Retinal pigment epithelial cell (primary cell): ENCODE data around the gene MS4A5.

ENCODE experiments used
- DNase-seq: peaks from one replicate; pipeline ENCODE4 v3.0.0-alpha.2; 2010; ENCODE audit warnings: low read depth
- H3K4me3 ChIP-seq: 2 replicates; pipeline ENCODE4 v1.5.1; 2011; ENCODE audit warnings: mild to moderate bottlenecking, low read length, control low read depth, moderate library complexity
- CTCF ChIP-seq: conservative IDR thresholded peaks from 2 replicates; pipeline ENCODE4 v1.5.1; 2011; ENCODE audit warnings: low read depth, low read length, control low read depth, inconsistent platforms

Gene MS4A5

GRCh38 chr11:60429272-60429671 lies at the start of gene MS4A5:
Gene MS4A5, plus strand, starts transcription at chr11:60429572. Its CDS starts 103 bp downstream, at chr11:60429675.
- no peak for DNase-seq
- TF ChIP-seq CTCF: no peak
- H3K4me3 ChIP-seq: no peak within 1 kb of the TSS

- H3K4me3 ChIP-seq: no peak overlapping the region
- TF ChIP-seq CTCF: no peak
- DNase-seq: no peak
These were observed 40.0 kb upstream of the MS4A5 start for GRCh38 chr11:60389279-60389910.

- no peak for DNase-seq
- no peak for TF ChIP-seq CTCF
- no peak overlapping the region for H3K4me3 ChIP-seq
These were observed 39.0 kb upstream of the MS4A5 start for GRCh38 chr11:60390419-60390818.

GRCh38 chr11:60392361-60392760 lies 37.0 kb upstream of the MS4A5 start:
- no peak for DNase-seq
- H3K4me3 ChIP-seq: no peak overlapping the region
- TF ChIP-seq CTCF: no peak

GRCh38 chr11:60393016-60393415 lies 36.4 kb upstream of the MS4A5 start:
- no peak for TF ChIP-seq CTCF
- no peak overlapping the region for H3K4me3 ChIP-seq
- DNase-seq: no peak

GRCh38 chr11:60394666-60395380 lies 34.5 kb upstream of the MS4A5 start:
- TF ChIP-seq CTCF: no peak
- DNase-seq: no peak
- no peak overlapping the region for H3K4me3 ChIP-seq

GRCh38 chr11:60396382-60396781 lies 33.0 kb upstream of the MS4A5 start, which contains the start of gene MS4A14:
Gene MS4A14, plus strand, starts transcription at chr11:60396459. Its CDS starts 120 bp downstream, at chr11:60396579.
- no peak for DNase-seq
- H3K4me3 ChIP-seq: no peak within 1 kb of the TSS
- no peak for TF ChIP-seq CTCF
